Parathyroid adenoma (tissue), 2 donors: ENCODE results near the gene HELZ.

Experiments
- H2AFZ ChIP-seq: fragments of 300-600 bp; sonication (generic); one replicate; pipeline ENCODE4 v1.7.0; 2017; ENCODE audit warnings: antibody characterized with exemption, mild to moderate bottlenecking
- H3K27ac ChIP-seq: fragments of 300-600 bp; sonication (generic); one replicate; pipeline ENCODE4 v1.7.0; 2017
- H3K27me3 ChIP-seq: fragments of 300-600 bp; sonication (generic); one replicate; pipeline ENCODE4 v1.7.0; 2017; ENCODE audit warnings: low read length; ENCODE audit not compliant: control insufficient read depth, insufficient read depth
- H3K36me3 ChIP-seq: fragments of 300-600 bp; sonication (generic); one replicate; pipeline ENCODE4 v1.7.0; 2017; ENCODE audit warnings: low read length; ENCODE audit not compliant: control insufficient read depth, insufficient read depth
- H3K4me1 ChIP-seq: fragments of 300-600 bp; sonication (generic); one replicate; pipeline ENCODE4 v1.7.0; 2017; ENCODE audit warnings: control low read depth
- H3K4me2 ChIP-seq: fragments of 300-600 bp; sonication (generic); one replicate; pipeline ENCODE4 v1.7.0; 2017; ENCODE audit warnings: low read length
- H3K4me3 ChIP-seq: fragments of 300-600 bp; sonication (generic); one replicate; pipeline ENCODE4 v1.7.0; 2017; ENCODE audit warnings: low read depth, low read length
- H3K79me2 ChIP-seq: fragments of 300-600 bp; sonication (generic); one replicate; pipeline ENCODE4 v1.7.0; 2017; ENCODE audit warnings: control low read depth
- H3K9ac ChIP-seq: fragments of 300-600 bp; sonication (generic); one replicate; pipeline ENCODE4 v1.7.0; 2017; ENCODE audit warnings: mild to moderate bottlenecking
- H3K9me3 ChIP-seq: fragments of 300-600 bp; sonication (generic); one replicate; pipeline ENCODE4 v1.7.0; 2017; ENCODE audit warnings: low read length; ENCODE audit not compliant: control insufficient read depth
- TF ChIP-seq, protein P1 (sequence below): fragments of 300-600 bp; sonication (generic); IDR thresholded peaks from one replicate; pipeline ENCODE4 v1.7.0; 2017; ENCODE audit warnings: antibody characterized with exemption, mild to moderate bottlenecking
- donor health status: primary hyperparathyroidism.

The HELZ gene

DNA sequence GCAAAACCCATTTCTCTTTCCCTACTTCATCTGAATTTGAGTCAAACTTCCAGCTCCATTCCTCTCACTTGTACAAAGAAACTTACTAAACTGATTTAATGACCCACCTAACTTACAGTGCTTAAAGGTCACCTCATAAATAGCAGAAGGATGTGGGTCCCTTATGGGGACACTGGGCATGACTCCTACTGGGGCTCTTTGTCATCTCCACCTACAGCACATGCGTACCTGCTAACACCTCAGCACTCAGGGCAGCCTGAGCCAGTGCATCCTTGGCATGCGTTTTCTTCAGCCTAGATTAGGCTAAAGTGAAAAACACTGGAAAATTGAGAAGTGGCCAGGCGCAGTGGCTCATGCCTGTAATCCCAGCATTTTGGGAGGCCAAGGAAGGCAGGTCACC is 63.2 kb downstream of the HELZ start:
- H2AFZ ChIP-seq, result no peak overlapping the region
- H3K27ac ChIP-seq, result no peak overlapping the region
- H3K27me3 ChIP-seq, result no peaks in the 10 kb centered on the region
- no peak overlapping the region for H3K4me3 ChIP-seq
- H3K79me2 ChIP-seq, result peaks cover 7% of the 10 kb centered on the region
- H3K9me3 ChIP-seq, result no peaks in the 10 kb centered on the region
- H3K9ac ChIP-seq, result no peak overlapping the region
- no peaks in the 10 kb centered on the region for H3K36me3 ChIP-seq
- TF ChIP-seq, protein P1, sequence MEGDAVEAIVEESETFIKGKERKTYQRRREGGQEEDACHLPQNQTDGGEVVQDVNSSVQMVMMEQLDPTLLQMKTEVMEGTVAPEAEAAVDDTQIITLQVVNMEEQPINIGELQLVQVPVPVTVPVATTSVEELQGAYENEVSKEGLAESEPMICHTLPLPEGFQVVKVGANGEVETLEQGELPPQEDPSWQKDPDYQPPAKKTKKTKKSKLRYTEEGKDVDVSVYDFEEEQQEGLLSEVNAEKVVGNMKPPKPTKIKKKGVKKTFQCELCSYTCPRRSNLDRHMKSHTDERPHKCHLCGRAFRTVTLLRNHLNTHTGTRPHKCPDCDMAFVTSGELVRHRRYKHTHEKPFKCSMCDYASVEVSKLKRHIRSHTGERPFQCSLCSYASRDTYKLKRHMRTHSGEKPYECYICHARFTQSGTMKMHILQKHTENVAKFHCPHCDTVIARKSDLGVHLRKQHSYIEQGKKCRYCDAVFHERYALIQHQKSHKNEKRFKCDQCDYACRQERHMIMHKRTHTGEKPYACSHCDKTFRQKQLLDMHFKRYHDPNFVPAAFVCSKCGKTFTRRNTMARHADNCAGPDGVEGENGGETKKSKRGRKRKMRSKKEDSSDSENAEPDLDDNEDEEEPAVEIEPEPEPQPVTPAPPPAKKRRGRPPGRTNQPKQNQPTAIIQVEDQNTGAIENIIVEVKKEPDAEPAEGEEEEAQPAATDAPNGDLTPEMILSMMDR, result no peak
- no peaks in the 10 kb centered on the region for H3K4me1 ChIP-seq
- no peak overlapping the region for H3K4me2 ChIP-seq

DNA sequence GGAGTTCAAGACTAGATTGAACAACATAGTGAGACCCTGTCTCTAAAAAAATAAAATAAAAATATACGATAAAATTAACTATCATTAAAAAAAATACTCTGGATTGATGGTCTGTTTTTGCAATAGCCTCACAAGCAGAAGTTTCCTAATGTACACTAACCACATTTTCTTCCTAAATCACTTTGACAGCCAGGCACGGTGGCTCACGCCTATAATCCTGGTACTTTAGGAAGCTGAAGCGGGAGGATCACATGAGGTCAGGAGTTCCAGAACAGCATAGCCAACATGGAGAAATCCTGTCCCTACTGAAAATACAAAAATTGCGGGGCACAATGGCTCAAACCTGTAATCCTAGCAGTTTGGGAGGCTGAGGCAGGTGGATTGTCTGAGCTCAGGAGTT is 64.7 kb downstream of the HELZ start:
- Histone ChIP-seq H3K9me3 (no peaks in the 10 kb centered on the region), H3K36me3 (no peaks in the 10 kb centered on the region), H3K27me3 (no peaks in the 10 kb centered on the region), H3K27ac (no peak overlapping the region), H3K4me3 (no peak overlapping the region), H3K9ac (no peak overlapping the region), H3K4me1 (no peaks in the 10 kb centered on the region), H3K79me2 (peaks cover 7% of the 10 kb centered on the region), H2AFZ (no peak overlapping the region), H3K4me2 (no peak overlapping the region)
- TF ChIP-seq, protein P1, result no peak

DNA sequence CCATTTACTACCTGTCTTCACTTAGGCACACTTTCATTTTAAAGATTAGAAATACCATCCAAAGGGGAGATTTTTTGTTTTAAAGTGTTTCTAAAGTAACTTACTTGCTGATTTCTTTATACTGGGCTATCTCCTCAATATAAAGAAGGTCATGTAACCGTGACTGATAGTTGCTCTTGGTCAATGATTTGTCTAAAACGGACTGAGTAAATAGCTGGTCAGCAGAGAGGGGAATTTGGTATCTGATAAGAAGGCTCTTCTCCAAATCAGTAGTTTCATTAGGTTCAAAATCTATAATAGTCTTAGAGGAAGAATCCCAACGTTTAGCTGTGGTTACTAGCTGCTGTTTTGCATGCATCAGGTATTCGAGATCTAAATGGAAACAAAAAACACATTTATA is 66.4 kb downstream of the HELZ start:
- Histone ChIP-seq H3K9me3 (no peaks in the 10 kb centered on the region), H3K4me2 (no peak overlapping the region), H3K27me3 (no peaks in the 10 kb centered on the region), H3K36me3 (no peaks in the 10 kb centered on the region), H3K9ac (no peak overlapping the region), H3K4me1 (no peaks in the 10 kb centered on the region), H2AFZ (no peak overlapping the region), H3K79me2 (peaks cover 7% of the 10 kb centered on the region), H3K27ac (no peak overlapping the region), H3K4me3 (no peak overlapping the region)
- TF ChIP-seq, protein P1, result no peak

DNA sequence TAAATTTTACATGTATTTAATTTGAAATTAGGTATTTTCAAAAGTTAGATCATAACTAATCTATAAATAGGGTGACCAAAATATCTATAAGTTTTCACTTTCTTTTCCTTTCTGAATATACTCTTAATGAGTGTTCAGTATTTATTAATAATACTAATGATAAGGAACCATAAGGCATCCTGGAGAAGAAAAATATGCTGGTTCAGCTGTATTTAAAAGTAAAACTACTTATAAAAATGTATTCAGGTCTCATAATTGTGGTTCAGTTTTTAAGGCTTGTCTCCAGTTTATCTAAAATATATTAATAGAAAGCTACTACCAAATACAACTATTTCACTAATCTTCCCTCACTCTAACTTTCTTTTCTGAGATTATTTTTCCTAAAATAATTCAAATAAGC is 67.3 kb downstream of the HELZ start:
- Histone ChIP-seq H3K79me2 (peaks cover 7% of the 10 kb centered on the region), H3K27ac (no peak overlapping the region), H3K4me2 (no peak overlapping the region), H3K9me3 (no peaks in the 10 kb centered on the region), H3K36me3 (no peaks in the 10 kb centered on the region), H3K27me3 (no peaks in the 10 kb centered on the region), H2AFZ (no peak overlapping the region), H3K4me1 (no peaks in the 10 kb centered on the region), H3K9ac (no peak overlapping the region), H3K4me3 (no peak overlapping the region)
- TF ChIP-seq, protein P1, result no peak

DNA sequence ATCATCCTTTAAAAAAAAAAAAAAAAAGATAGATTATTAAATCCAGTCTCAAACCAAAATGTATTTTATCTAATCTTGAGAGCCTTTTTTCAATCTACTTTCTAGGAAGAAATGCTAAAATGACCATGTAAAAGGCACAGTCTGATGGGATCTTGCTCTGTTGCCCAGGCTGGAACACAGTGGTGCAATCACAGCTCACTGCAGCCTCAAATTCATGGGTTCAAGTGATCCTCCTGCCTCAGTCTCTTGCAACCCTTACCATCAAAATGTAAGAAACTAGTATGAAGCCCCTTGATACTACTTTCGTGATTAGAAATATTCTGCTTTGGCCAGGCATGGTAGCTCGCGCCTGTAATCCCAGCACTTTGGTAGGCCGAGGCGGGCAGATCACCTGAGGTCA is 70.8 kb downstream of the HELZ start:
- Histone ChIP-seq H3K9me3 (no peaks in the 10 kb centered on the region), H3K27ac (no peak overlapping the region), H3K27me3 (no peaks in the 10 kb centered on the region), H3K4me1 (no peaks in the 10 kb centered on the region), H3K9ac (no peak overlapping the region), H3K79me2 (peaks cover 4% of the 10 kb centered on the region), H2AFZ (no peak overlapping the region), H3K36me3 (no peaks in the 10 kb centered on the region), H3K4me2 (no peak overlapping the region), H3K4me3 (no peak overlapping the region)
- TF ChIP-seq, protein P1, result no peak
